D721Med (cell line): Measurements from ENCODE around the gene REM2.

ENCODE experiments used
- DNase-seq: peaks from one replicate; pipeline ENCODE4 v3.0.0; 2011; ENCODE audit warnings: low spot score; ENCODE audit not compliant: insufficient read length
- FAIRE-seq: peaks from 2 replicates; lab custom pipeline; 2011; peaks lifted over from hg19 to GRCh38; lab: Jason Lieb, UNC
- TF ChIP-seq, protein P1 (sequence below): IDR thresholded peaks from 2 replicates; pipeline ENCODE4 v1.5.1; 2012; ENCODE audit warnings: mild to moderate bottlenecking, control low read depth; ENCODE audit not compliant: insufficient read depth; ENCODE audit errors: missing control alignments

Gene REM2

DNA sequence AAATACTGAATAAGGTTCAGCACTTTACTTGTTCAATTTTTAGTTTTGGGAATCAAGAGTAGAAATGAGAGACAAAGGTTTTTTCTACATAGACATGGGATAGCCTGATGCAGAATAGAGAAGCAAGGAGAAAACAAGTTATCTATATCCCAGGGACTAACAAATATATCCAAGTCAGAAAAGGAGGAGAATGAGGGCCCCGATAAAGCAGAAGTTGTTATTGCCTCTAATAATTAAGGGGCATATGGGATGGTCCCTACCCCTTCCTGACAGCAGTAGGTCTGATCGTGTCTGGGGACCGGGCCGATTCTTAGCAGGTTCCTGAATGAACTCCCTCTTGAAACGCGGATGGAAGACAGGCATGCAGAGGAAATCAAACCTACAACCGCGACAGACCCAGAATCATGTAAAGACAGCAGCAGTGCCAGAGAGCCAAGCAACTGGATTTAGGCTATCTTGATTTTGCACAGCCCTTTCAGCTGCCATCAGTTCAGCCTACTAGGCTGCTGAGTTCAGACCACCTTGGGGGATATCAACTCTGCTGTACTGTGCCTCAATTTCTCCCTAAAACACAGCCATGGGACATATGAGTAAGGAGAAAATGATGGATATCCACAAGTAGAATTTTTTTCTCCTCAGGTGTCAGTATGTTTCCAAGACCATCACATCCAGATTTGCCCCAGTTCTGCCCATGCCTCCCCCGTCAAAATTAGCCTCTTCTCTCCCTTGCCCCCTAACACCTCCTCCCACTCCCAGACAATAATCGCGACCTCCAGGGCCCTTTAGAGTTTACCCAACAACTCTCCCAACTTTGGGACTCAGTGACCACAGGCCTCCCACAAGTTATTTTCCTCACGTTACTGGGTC, 45.4 kb downstream of the REM2 start:
- FAIRE-seq (no peak), DNase-seq (no peak)
- TF ChIP-seq, protein P1, sequence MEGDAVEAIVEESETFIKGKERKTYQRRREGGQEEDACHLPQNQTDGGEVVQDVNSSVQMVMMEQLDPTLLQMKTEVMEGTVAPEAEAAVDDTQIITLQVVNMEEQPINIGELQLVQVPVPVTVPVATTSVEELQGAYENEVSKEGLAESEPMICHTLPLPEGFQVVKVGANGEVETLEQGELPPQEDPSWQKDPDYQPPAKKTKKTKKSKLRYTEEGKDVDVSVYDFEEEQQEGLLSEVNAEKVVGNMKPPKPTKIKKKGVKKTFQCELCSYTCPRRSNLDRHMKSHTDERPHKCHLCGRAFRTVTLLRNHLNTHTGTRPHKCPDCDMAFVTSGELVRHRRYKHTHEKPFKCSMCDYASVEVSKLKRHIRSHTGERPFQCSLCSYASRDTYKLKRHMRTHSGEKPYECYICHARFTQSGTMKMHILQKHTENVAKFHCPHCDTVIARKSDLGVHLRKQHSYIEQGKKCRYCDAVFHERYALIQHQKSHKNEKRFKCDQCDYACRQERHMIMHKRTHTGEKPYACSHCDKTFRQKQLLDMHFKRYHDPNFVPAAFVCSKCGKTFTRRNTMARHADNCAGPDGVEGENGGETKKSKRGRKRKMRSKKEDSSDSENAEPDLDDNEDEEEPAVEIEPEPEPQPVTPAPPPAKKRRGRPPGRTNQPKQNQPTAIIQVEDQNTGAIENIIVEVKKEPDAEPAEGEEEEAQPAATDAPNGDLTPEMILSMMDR = no peak

DNA sequence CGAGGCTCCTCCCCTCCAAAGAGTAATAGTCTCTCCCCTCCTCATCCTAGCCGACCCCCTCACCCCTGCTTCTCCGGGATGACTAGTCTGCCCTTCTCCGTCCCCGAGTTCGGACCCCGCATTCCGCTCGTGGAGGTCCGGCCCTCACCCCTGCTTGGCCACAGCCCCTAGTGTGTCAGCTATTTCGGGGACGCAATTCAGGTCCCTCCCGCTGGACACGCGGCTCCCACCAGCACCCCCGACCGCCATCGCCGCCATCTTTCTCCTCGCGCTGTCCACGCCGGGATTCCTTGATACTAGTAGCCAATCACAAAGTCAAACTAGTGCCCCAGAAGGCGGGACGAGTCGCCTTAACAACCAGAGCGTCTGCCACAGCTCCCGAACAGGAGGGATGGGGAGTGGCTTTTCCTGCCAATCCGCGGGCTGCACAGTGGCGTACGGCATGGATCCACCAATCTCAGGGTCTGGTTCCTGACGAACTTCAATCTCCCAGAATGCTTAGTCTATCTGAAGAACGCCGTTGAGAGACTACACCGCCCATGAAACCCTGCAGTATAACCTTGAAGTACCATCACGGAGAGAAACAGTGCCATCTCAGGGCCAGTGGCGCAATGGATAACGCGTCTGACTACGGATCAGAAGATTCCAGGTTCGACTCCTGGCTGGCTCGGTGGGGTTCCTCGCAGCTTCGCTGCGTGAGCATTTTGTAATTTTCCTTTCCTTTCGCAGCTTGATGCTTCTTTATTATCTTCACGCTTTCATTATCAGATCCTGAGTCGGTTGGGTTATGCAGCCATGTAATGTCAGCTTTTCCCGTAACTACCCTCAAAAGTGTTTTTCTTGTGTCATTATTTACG, 46.3 kb downstream of the REM2 start, which contains the start of gene PRMT5:
Gene PRMT5, minus strand, starts transcription at position 273 of the 857 bp plus-strand sequence. Its CDS starts 15 bp downstream, at position 258.
- TF ChIP-seq, protein P1 = no peak
- peak; percentile 79 for DNase-seq
- FAIRE-seq = peak; percentile 56

DNA sequence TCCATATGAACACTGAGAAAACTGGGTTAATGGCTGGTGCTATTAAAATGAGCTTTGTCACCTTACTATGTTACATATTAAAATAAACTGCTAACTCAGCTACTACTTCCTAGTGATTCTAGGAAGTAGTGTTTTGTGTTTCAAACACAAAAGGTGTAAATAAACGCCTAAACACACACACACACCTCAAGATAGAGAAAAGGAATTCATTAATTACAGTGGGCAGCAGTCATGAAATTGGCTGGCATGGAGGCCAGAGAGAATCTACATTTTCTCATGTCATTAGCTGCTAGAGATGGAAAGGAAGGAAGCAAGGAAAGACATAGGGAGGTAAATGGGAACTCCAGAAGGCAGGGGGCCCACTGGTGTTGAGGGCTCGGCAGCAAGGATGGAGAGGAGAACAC, 46.9 kb downstream of the REM2 start:
- no peak for DNase-seq

DNA sequence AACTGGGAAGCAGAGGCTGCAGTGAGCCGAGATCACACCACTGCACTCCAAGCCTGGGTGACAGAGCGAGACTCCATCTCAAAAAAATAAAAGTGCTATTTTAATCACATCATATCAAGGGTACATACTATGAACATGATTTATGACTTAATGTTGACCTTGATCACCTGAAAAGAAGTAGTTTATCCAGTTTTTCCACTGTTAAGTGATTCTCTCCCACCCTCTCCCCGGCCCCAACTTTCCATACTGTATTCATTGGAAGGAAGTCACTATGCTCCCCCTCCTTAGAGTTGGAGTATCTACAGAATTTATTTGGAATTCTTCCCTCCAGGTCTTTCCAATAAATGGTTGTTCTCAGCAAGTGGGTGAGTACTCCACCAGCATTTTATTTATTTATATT, 49.1 kb downstream of the REM2 start:
- DNase-seq (no peak), FAIRE-seq (no peak)
- TF ChIP-seq, protein P1 = no peak

More for the DNA sequence above, 46.9 kb downstream of the REM2 start:
- TF ChIP-seq, protein P1 = no peak
- no peak for FAIRE-seq

DNA sequence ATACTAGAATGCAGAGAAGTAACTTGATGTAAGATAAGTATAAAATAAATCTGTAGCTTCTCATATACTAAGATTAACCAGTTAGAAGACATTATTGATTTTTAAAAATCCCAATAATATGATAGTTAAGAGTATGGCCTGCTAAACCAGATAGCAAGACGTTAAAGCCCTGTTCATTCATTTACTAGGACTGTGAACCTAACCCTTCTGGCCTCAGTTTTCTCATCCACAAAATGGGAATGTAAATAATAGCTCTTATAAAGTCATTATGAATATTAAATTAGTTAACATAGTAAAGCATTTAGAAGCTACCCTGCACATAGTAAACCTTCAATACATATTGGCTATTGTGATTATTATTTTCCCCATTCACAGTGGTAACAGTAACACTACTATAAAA, 52.1 kb downstream of the REM2 start:
- no peak for DNase-seq
- TF ChIP-seq, protein P1 = no peak
- FAIRE-seq = no peak
